Common myeloid progenitor, CD34-positive (primary cell): ENCODE results near the gene CEBPB. TPM values are rescaled to one million over a fixed set of nuclear protein-coding genes. Genes with fewer than 3 reads are reported as not detected.
A peak's percentile ranks its signal among the peaks of the same experiment; 100 is the strongest.

ENCODE experiments used
- CTCF ChIA-PET: fragments of 350-600 bp; sonication (Branson Sonifier 250); formaldehyde crosslinking; loops from one replicate; lab custom pipeline; 2021; ENCODE audit warnings: antibody characterized with exemption; lab: Charles Lee
- POLR2A ChIA-PET: fragments of 350-600 bp; sonication (Branson Sonifier 250); formaldehyde crosslinking; loops from one replicate; lab custom pipeline; 2021; ENCODE audit warnings: antibody characterized with exemption; lab: Charles Lee
- DNase-seq, 3 donors: peaks; one replicate each; pipeline versions ENCODE4 v3.0.0 to v3.0.0-alpha.2; 2013
- H3K27ac ChIP-seq, 2 experiments: 1 replicate in 1 of 2; 2 replicates in 1 of 2; pipeline ENCODE4 v1.7.0; 2013; ENCODE audit warnings: inconsistent platforms in 2 of 2, low read length in 2 of 2, mild to moderate bottlenecking in 2 of 2, low read depth in 1 of 2, moderate library complexity in 1 of 2; ENCODE audit not compliant: severe bottlenecking in 2 of 2, insufficient read depth in 1 of 2, poor library complexity in 1 of 2
- H3K27me3 ChIP-seq, 5 experiments: replicated peaks in 2 of 5; 1 replicate in 3 of 5; 2 replicates in 2 of 5; pipeline versions ENCODE4 v1.6.1 to v1.7.0; 2013; ENCODE audit warnings: low read length in 4 of 5, mild to moderate bottlenecking in 2 of 5, moderate library complexity in 2 of 5, inconsistent platforms in 1 of 5; ENCODE audit not compliant: insufficient read depth in 5 of 5, control insufficient read depth in 4 of 5
- H3K36me3 ChIP-seq, 4 experiments: 1 replicate in 2 of 4; 2 replicates in 2 of 4; pipeline versions ENCODE4 v1.6.1 to v1.7.0; 2013; ENCODE audit warnings: low read length in 3 of 4, control low read depth in 1 of 4, mild to moderate bottlenecking in 1 of 4; ENCODE audit not compliant: control insufficient read depth in 4 of 4, insufficient read depth in 4 of 4
- H3K4me1 ChIP-seq, 4 experiments: 1 replicate in 3 of 4; 2 replicates in 1 of 4; pipeline versions ENCODE4 v1.6.1 to v1.7.1; 2013; ENCODE audit warnings: low read length in 3 of 4, mild to moderate bottlenecking in 3 of 4, control low read depth in 1 of 4, inconsistent platforms in 1 of 4, moderate library complexity in 1 of 4; ENCODE audit not compliant: control insufficient read depth in 4 of 4, insufficient read depth in 4 of 4; ENCODE audit errors: control extremely low read depth in 1 of 4
- H3K4me3 ChIP-seq, 7 experiments: 1 replicate in 4 of 7; 2 replicates in 3 of 7; pipeline versions ENCODE4 v1.5.1 to v1.7.0; 2013; ENCODE audit warnings: mild to moderate bottlenecking in 7 of 7, low read length in 6 of 7, moderate library complexity in 6 of 7, inconsistent platforms in 2 of 7, low read depth in 2 of 7, control low read depth in 1 of 7; ENCODE audit not compliant: insufficient read depth in 4 of 7, control insufficient read depth in 1 of 7; ENCODE audit errors: extremely low read depth in 1 of 7
- H3K9me3 ChIP-seq, 5 experiments: 1 replicate in 4 of 5; 2 replicates in 1 of 5; pipeline versions ENCODE4 v1.6.1 to v1.7.1; 2013; ENCODE audit warnings: low read length in 4 of 5, mild to moderate bottlenecking in 2 of 5, inconsistent platforms in 1 of 5, low read depth in 1 of 5, moderate library complexity in 1 of 5; ENCODE audit not compliant: control insufficient read depth in 4 of 5, insufficient read depth in 2 of 5; ENCODE audit errors: control extremely low read depth in 1 of 5
- WGBS: methylation state at CpG from one replicate; pipeline ENCODE4 v1.1.5; 2013; ENCODE audit not compliant: insufficient coverage; 5-methylcytosine and 5-hydroxymethylcytosine counted together
- polyA plus RNA-seq: library from polyadenylated mRNA; unstranded; fragments of 120-200 nt; gene quantifications from one replicate; pipeline ENCODE4 v1.2.1, GENCODE V29; 2013

CEBPB gene
- polyA plus RNA-seq, result 10.1 TPM

DNA sequence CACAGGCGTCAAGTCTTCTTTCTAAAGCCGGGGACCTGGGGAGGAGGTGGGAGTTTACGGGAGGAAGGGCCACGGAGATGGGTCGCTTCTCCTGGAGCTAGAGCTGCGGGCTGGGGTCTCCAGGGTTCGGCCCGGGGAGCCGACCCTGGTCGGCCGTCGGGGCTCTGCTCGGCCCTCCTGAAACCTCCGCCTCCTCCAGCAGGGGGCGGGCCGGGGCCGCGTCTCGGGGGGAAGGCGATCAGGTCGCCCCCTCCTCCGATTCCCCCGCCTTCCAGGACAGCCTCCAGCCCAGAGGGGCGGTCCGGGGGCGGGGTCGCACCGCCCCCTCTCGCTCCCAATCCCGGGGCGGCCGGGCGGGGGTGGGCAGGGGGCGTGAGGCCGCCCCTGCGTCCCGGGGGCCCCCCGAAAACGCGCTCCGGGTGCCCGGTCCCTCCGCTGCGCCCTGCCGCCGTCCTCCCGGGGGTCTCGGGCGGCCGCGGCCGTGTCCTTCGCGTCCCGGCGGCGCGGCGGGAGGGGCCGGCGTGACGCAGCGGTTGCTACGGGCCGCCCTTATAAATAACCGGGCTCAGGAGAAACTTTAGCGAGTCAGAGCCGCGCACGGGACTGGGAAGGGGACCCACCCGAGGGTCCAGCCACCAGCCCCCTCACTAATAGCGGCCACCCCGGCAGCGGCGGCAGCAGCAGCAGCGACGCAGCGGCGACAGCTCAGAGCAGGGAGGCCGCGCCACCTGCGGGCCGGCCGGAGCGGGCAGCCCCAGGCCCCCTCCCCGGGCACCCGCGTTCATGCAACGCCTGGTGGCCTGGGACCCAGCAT is at the start of gene CEBPB:
CEBPB (plus strand) TSS at position 580 of the 814 bp plus-strand sequence; CDS start at position 784, 204 bp downstream.
- no peaks in the 10 kb centered on the region for H3K27me3 ChIP-seq
- CTCF ChIA-PET, result interaction anchor here (0.5 to 14.7 kb wide), 10 partner anchors 10 to 389 kb away, joined by 3 to 262 read pairs (median 4); no protein-coding TSS in a partner anchor
- peak; percentile 83 to 91 (median 90) for DNase-seq
- peak within 1 kb of the TSS; percentile 66 to 91 for H3K27ac ChIP-seq
- under 1% methylated on average over 61 of the region's 89 CpGs for WGBS
- H3K36me3 ChIP-seq, result peaks cover 0 to 15% (median 4%) of the 10 kb centered on the region in 4 experiments
- POLR2A ChIA-PET, result interaction anchor here (0.6 to 2.1 kb wide), 3 partner anchors 80 to 266 kb away, joined by 3 to 8 read pairs (median 3); no protein-coding TSS in a partner anchor
- peaks cover 2 to 48% (median 39%) of the 10 kb centered on the region in 4 experiments for H3K4me1 ChIP-seq
- H3K4me3 ChIP-seq, result peak within 1 kb of the TSS; percentile 79 to 91 (median 85)
- no peaks in the 10 kb centered on the region for H3K9me3 ChIP-seq

- H3K27me3 ChIP-seq, result no peaks in the 10 kb centered on the region
- H3K36me3 ChIP-seq, result peaks cover 9 to 60% (median 43%) of the 10 kb centered on the region in 4 experiments
- no peak overlapping the region for H3K27ac ChIP-seq
- no peak overlapping the region for H3K4me3 ChIP-seq
- ChIA-PET POLR2A (no interaction called here), CTCF (interaction anchor here (1.2 to 2.3 kb wide), 2 partner anchors 12 to 28 kb away, joined by 3 to 11 read pairs; partner anchors contain the start of gene PEDS1)
- H3K4me1 ChIP-seq, result peaks cover 0 to 11% (median 7%) of the 10 kb centered on the region in 4 experiments
- DNase-seq, result no peak
- WGBS, result 97% methylated on average over 6 of the region's 6 CpGs
- no peaks in the 10 kb centered on the region for H3K9me3 ChIP-seq
These were observed 49.5 kb upstream of the CEBPB start for GRCh38 chr20:50141018-50141675.

DNA sequence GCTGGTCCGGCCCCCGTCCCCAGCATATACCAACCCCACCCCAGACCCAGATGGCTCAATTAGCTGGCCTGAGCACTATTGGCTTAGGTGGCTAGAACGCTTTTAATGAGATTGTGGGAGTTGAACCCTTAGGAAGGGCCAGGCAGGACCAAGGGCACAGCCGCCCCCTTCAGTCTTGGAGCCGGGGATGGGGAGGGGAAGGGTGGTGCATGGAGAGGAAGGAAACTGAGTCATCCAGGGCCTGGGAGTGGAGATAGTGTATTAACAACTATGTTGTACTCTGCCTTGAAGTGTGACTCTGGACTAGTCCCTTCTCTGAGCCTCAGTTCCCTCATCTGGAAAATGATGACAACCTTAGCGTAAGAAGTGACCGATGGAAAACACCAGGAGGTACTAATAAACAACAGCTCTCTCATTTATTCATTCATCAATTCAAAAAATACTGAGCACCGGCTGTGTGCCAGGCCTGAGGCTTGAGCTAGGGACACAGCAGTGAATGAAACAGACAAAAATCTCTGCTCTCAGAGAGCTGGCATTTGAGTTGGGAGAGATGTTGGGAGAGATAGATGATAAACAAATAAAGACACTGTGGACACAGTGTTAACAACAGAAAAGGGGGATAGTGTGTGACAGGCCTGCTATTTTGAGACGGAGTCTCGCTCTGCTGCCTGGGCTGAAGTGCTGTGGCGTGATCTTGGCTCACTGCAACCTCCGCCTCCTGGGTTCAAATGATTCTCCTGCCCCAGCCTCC is 48.6 kb upstream of the CEBPB start:
- DNase-seq, result no peak
- Histone ChIP-seq H3K9me3 (no peaks in the 10 kb centered on the region), H3K27me3 (no peaks in the 10 kb centered on the region), H3K27ac (no peak overlapping the region), H3K4me3 (no peak overlapping the region), H3K36me3 (peaks cover 9 to 55% (median 40%) of the 10 kb centered on the region in 4 experiments), H3K4me1 (peaks cover 3 to 19% (median 15%) of the 10 kb centered on the region in 4 experiments)
- ChIA-PET POLR2A (no interaction called here), CTCF (interaction anchor here (1.2 to 2.3 kb wide), 3 partner anchors 11 to 322 kb away, joined by 3 to 11 read pairs (median 3); partner anchors contain the start of gene PEDS1)
- WGBS, result 96% methylated on average over 7 of the region's 12 CpGs

DNA sequence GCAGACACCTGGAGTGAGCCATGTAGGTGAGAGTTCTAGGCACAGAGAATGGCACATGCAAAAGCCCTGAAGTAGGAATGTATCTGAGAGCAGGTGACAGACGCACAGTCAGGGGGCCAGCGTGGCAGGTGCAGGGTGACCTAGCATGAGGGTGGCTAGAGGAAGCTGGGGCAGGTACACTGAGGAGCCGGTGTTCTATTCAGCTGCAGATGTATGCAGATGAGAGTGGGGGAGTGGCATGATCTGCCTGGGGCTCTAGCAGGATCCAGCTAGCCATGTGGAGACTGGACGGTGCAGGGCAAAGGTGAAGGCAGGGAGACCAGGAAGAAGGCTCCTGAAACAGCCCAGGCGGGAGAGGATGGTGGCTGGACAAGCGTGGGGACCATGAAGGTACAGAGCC is 47.8 kb upstream of the CEBPB start:
- no peaks in the 10 kb centered on the region for H3K9me3 ChIP-seq
- ChIA-PET POLR2A (no interaction called here), CTCF (interaction anchor here (1.3 to 2.3 kb wide), 2 partner anchors 26 to 321 kb away, joined by 3 to 11 read pairs; no protein-coding TSS in a partner anchor)
- H3K27ac ChIP-seq, result no peak overlapping the region
- 91% methylated on average over 5 of the region's 6 CpGs for WGBS
- peaks cover 9 to 54% (median 37%) of the 10 kb centered on the region in 4 experiments for H3K36me3 ChIP-seq
- H3K4me1 ChIP-seq, result peaks cover 3 to 25% (median 22%) of the 10 kb centered on the region in 4 experiments
- DNase-seq, result no peak
- no peaks in the 10 kb centered on the region for H3K27me3 ChIP-seq
- no peak overlapping the region for H3K4me3 ChIP-seq

DNA sequence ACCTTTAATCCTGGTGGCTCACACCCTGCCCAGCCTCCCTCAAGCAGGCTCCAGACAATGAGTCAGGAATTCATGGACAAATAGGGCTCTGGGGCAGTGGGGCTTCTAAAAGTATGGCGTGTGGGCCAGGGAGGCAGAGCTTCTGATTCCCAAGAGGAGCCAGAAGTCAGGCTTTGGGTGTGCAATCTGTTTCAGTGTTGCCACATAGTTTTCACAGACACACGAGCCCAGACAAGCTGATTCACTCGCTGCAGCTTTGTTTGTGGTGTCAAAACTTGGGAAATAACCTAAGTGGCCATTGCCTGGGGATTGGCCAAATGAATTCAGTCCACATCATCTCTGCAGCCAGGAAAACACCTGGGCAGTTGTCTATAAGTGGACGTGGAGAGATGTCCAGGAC is 46.3 kb upstream of the CEBPB start:
- peak in 1 of 3 donors; percentile 31 for DNase-seq
- Histone ChIP-seq H3K36me3 (peaks cover 9 to 58% (median 39%) of the 10 kb centered on the region in 4 experiments), H3K27ac (no peak overlapping the region), H3K9me3 (no peaks in the 10 kb centered on the region), H3K4me1 (peaks cover 3 to 25% (median 22%) of the 10 kb centered on the region in 4 experiments), H3K27me3 (no peaks in the 10 kb centered on the region), H3K4me3 (no peak overlapping the region)
- WGBS, result 90% methylated on average over 3 of the region's 4 CpGs
- CTCF ChIA-PET, result interaction anchor here (0.6 to 1.5 kb wide), 5 partner anchors 9 to 847 kb away, joined by 3 to 7 read pairs (median 3); partner anchors contain the start of genes PEDS1 and UBE2V1
- POLR2A ChIA-PET, result no interaction called here

- POLR2A ChIA-PET, result no interaction called here
- WGBS, result 100% methylated on average over 1 of the region's 6 CpGs
- Histone ChIP-seq H3K4me3 (no peak overlapping the region), H3K36me3 (peaks cover 9 to 58% (median 36%) of the 10 kb centered on the region in 4 experiments), H3K27ac (peak overlapping the region; percentile 15 to 82), H3K27me3 (no peaks in the 10 kb centered on the region), H3K9me3 (no peaks in the 10 kb centered on the region), H3K4me1 (peaks cover 3 to 25% (median 22%) of the 10 kb centered on the region in 4 experiments)
- CTCF ChIA-PET, result interaction anchor here (6.6 kb wide), 1 partner anchor 24 kb away, joined by 41 read pairs; no protein-coding TSS in a partner anchor
- DNase-seq, result peak in 1 of 3 donors; percentile 34
These were observed 45.1 kb upstream of the CEBPB start for GRCh38 chr20:50145566-50145965.
